Esophagus squamous epithelium (tissue), 5 donors: Measurements from ENCODE around the gene NOL9. TPM values are rescaled to one million over a fixed set of nuclear protein-coding genes. Genes with fewer than 3 reads are reported as not detected.

Source experiments
- DNase-seq: peaks from one replicate; lab custom pipeline; 2025; lab: John Stamatoyannopoulos, UW
- H3K27ac ChIP-seq, 4 donors: fragments of 200-600 bp; sonication (generic); one replicate each; pipeline ENCODE4 v1.5.1; 2016 to 2019; ENCODE audit warnings: mild to moderate bottlenecking in 1 of 4
- H3K27me3 ChIP-seq, 4 donors: fragments of 200-600 bp; sonication (generic); 1 replicate in 3 of 4; 2 replicates in 1 of 4; pipeline versions ENCODE4 v1.5.1 to v1.6.0; 2017 to 2021; ENCODE audit warnings: antibody characterized with exemption in 1 of 4
- H3K36me3 ChIP-seq, 3 donors: fragments of 200-600 bp; sonication (generic); one replicate each; pipeline ENCODE4 v1.5.1; 2016 to 2019
- H3K4me1 ChIP-seq, 3 donors: fragments of 200-600 bp; sonication (generic); one replicate each; pipeline ENCODE4 v1.5.1; 2017 to 2019
- H3K4me3 ChIP-seq, 4 donors: fragments of 200-600 bp; sonication (generic); 1 replicate in 3 of 4; 2 replicates in 1 of 4; pipeline ENCODE4 v1.5.1; 2016 to 2019; ENCODE audit warnings: mild to moderate bottlenecking in 2 of 4, moderate library complexity in 1 of 4
- H3K9me3 ChIP-seq, 3 donors: fragments of 200-600 bp; sonication (generic); one replicate each; pipeline ENCODE4 v1.5.1; 2016 to 2019
- POLR2A ChIP-seq, 4 donors: fragments of 450-650 bp; IDR thresholded peaks; one replicate each; pipeline ENCODE4 v1.6.1; 2017; ENCODE audit warnings: antibody characterized with exemption in 4 of 4, mild to moderate bottlenecking in 4 of 4, moderate library complexity in 3 of 4
- WGBS, 2 donors: methylation state at CpG; one replicate each; pipeline ENCODE4 v1.1.5; 2018; 5-methylcytosine and 5-hydroxymethylcytosine counted together
- intact Hi-C: fragments of 100-400 bp; cut with DNase I; formaldehyde crosslinking; loops from one replicate; pipeline ENCODE4 v1.15.0; 2022
- total RNA-seq, 4 donors: library from RNA; depleted of rRNA; stranded (reverse); fragments of >200 nt; gene quantifications; one replicate each; pipeline ENCODE4 v1.1.0, GENCODE V29; 2016
- TF ChIP-seq, protein P1 (sequence below), 6 experiments: fragments of 450-650 bp in 4 of 6; fragments of 200-600 bp in 2 of 6; sonication (generic) in 2 of 6; IDR thresholded peaks; one replicate each; pipeline ENCODE4 v1.5.1; 2016 to 2019; ENCODE audit warnings: antibody characterized with exemption in 6 of 6, mild to moderate bottlenecking in 4 of 6, moderate library complexity in 4 of 6
- donor health status: DM: yes; HTN: yes; CAD: no.

NOL9 gene
- total RNA-seq, 4 donors from 2014 or later = 13.0 to 36.4 (median 22.3) TPM

DNA sequence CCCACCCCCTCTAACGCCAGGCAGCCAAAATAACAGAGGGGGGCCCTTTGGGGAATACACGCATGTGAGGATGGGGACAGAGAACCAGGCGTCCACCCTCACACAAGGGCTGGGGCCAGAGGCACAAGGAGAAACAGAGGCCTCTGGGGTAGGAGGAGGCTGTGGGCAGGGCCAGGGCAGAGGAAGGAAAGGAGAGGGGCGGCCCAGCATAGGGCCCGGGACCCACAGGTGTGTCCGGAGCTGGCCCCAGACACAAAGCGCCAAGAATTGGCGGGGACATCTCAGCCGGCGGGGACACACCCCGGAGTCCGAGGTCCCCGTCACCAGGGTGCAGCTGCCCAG lies 69.5 kb downstream of the NOL9 start:
- Histone ChIP-seq H3K9me3 (no peaks in the 10 kb centered on the region), H3K27me3 (peaks cover 0 to 32% (median 0%) of the 10 kb centered on the region in 4 donors), H3K36me3 (no peaks in the 10 kb centered on the region), H3K27ac (peak overlapping the region; percentile 59 to 97 (median 93)), H3K4me1 (peaks cover 23 to 70% (median 39%) of the 10 kb centered on the region in 3 donors), H3K4me3 (peak overlapping the region; percentile 49 to 69 (median 65))
- DNase-seq = no peak
- intact Hi-C loops = no loop called here
- WGBS, 2 donors = 22 to 34% methylated on average over 9 to 13 of the region's 13 CpGs
- TF ChIP-seq, protein P1, sequence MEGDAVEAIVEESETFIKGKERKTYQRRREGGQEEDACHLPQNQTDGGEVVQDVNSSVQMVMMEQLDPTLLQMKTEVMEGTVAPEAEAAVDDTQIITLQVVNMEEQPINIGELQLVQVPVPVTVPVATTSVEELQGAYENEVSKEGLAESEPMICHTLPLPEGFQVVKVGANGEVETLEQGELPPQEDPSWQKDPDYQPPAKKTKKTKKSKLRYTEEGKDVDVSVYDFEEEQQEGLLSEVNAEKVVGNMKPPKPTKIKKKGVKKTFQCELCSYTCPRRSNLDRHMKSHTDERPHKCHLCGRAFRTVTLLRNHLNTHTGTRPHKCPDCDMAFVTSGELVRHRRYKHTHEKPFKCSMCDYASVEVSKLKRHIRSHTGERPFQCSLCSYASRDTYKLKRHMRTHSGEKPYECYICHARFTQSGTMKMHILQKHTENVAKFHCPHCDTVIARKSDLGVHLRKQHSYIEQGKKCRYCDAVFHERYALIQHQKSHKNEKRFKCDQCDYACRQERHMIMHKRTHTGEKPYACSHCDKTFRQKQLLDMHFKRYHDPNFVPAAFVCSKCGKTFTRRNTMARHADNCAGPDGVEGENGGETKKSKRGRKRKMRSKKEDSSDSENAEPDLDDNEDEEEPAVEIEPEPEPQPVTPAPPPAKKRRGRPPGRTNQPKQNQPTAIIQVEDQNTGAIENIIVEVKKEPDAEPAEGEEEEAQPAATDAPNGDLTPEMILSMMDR (IDR thresholded peaks at IDR 0.05) = no peak
- no peak for TF ChIP-seq POLR2A (IDR thresholded peaks at IDR 0.05)

DNA sequence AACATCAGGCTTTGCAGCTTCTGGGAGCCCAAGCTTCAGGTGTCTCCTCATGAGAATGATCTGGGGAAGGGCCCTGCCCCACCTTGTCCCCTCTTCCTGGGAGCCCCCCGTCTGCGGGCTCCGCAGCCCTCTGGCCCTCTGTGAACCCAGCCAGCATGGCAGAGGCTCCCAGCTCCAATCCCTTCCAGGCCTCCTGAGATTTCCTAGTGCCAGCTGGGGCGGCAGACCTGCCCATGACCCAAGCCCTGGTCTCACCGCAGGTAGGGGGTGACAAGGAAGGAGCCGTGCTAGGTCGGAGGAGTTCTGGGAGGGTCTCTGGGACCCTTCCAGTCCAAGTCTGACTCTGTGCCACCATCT lies 70.6 kb downstream of the NOL9 start:
- H3K27ac ChIP-seq = peak overlapping the region in 3 of 4 donors; percentile 3 to 50 (median 11)
- peaks cover 23 to 62% (median 32%) of the 10 kb centered on the region in 3 donors for H3K4me1 ChIP-seq
- no peaks in the 10 kb centered on the region for H3K36me3 ChIP-seq
- TF ChIP-seq, protein P1 (IDR thresholded peaks at IDR 0.05) = no peak
- no peak for TF ChIP-seq POLR2A (IDR thresholded peaks at IDR 0.05)
- H3K27me3 ChIP-seq = peaks cover 0 to 29% (median 0%) of the 10 kb centered on the region in 4 donors
- no peak for DNase-seq
- H3K9me3 ChIP-seq = no peaks in the 10 kb centered on the region
- H3K4me3 ChIP-seq = no peak overlapping the region
- intact Hi-C loops = no loop called here
- 96% methylated on average over 4 of the region's 7 CpGs; no CpG with 5 or more reads in 1 of the 2 donors for whole genome bisulfite sequencing, 2 donors

DNA sequence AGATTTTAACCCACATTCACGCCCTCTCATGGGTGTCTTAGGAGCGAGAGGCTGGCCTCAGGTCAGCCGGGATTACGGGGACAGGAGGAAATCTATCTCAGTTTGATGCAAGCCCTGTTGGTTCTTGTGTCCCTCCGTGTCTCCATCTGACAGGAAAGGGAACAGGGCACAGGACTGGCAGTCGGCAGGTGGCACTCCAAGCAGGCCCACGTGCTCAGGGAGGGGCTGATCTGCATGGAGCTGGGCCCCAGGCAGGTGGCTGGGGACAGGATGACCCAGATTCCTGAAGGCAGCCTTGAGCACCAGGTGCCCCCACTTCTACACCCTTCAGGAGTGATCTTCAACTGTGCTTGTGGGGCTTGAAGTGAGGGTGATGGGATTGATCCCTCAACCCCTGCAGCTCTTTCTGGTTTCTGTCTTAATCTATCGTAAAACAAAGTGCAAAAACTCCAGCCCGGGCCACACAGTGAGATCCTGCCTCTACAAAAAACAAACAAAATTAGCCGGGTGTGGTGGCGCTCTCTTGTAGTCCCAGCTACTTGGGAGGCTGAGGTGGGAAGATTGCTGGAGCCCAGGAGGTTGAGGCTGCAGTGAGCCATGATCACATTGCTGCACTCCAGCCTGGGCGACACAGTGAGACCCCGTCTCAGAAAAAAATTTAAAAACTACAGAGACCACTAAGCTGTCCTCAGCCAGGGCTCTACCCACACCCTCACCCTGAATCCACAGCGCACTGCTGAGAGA lies 71.1 kb downstream of the NOL9 start:
- Histone ChIP-seq H3K36me3 (no peaks in the 10 kb centered on the region), H3K27me3 (peaks cover 0 to 29% (median 0%) of the 10 kb centered on the region in 4 donors), H3K9me3 (no peaks in the 10 kb centered on the region), H3K27ac (peak overlapping the region in 3 of 4 donors; percentile 3 to 50 (median 11)), H3K4me1 (peaks cover 19 to 62% (median 27%) of the 10 kb centered on the region in 3 donors), H3K4me3 (no peak overlapping the region)
- TF ChIP-seq, protein P1 (IDR thresholded peaks at IDR 0.05) = peak in 1 of 6 experiments; percentile 26
- no peak for TF ChIP-seq POLR2A (IDR thresholded peaks at IDR 0.05)
- no peak for DNase-seq
- WGBS, 2 donors = 84 to 85% methylated on average over 4 to 10 of the region's 14 CpGs
- intact Hi-C loops = no loop called here

DNA sequence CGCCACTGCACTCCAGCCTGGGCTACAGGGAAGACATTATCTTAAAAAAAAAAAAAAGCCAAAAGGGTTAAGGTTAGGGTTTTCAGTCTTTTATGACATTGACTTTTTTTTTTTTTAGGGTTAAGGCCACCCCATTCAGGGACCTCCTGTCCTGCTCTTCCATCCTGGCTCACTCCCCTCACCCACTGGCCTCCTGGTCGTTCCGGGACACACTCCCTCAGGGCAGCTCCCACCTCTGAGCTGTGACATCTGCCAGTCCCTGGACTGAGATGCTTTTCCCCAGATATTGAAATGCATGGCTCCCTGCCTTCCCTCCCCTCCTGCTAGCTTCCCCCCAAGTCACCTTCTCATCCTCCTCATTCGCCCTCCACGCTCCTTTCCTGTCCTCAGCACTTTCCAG lies 72.5 kb downstream of the NOL9 start:
- intact Hi-C loops = no loop called here
- H3K4me3 ChIP-seq = no peak overlapping the region
- no peak for TF ChIP-seq POLR2A (IDR thresholded peaks at IDR 0.05)
- TF ChIP-seq, protein P1 (IDR thresholded peaks at IDR 0.05) = no peak

More for the DNA sequence above, 72.5 kb downstream of the NOL9 start:
- H3K27ac ChIP-seq = no peak overlapping the region
- no peak for DNase-seq
- peaks cover 0 to 14% (median 0%) of the 10 kb centered on the region in 3 donors for H3K36me3 ChIP-seq
- no peaks in the 10 kb centered on the region for H3K9me3 ChIP-seq
- WGBS, 2 donors = 84 to 87% methylated on average over 5 of the region's 5 CpGs
- peaks cover 0 to 29% (median 0%) of the 10 kb centered on the region in 4 donors for H3K27me3 ChIP-seq
- H3K4me1 ChIP-seq = peaks cover 12 to 49% (median 23%) of the 10 kb centered on the region in 3 donors
